IMR-90 (cell line): ENCODE data around the gene GTF2H4. TPM values are rescaled to one million over a fixed set of nuclear protein-coding genes. Genes with fewer than 3 reads are reported as not detected.

Experiments used
- ATAC-seq: fragments of 200-7000 bp; cut with Tn5 transposase; 2 replicates; pipeline ENCODE4 v1.9.1; 2020; ENCODE audit warnings: low read depth, mild to moderate bottlenecking, moderate library complexity
- BruUV-seq: library from RNA; stranded (reverse); fragments of 400-500 nt; replicated peaks from 2 replicates; lab custom pipeline; 2021; lab: Mats Ljungman, UMichigan
- CTCF ChIA-PET: fragments of 300-600 bp; formaldehyde crosslinking; extraction: SDS; loops from one replicate; lab custom pipeline; 2021; ENCODE audit warnings: antibody characterized with exemption; lab: Yijun Ruan, JAX
- POLR2A ChIA-PET: fragments of 300-600 bp; sonication (Branson Sonifier 250); formaldehyde crosslinking; loops from one replicate; lab custom pipeline; 2022; ENCODE audit warnings: antibody characterized with exemption; ENCODE audit not compliant: unreplicated experiment; lab: Charles Lee
- DNase-seq: peaks from one replicate; pipeline ENCODE4 v3.0.0; 2013
- H2AFZ ChIP-seq: replicated peaks from 2 replicates; pipeline ENCODE3; 2013; ENCODE audit warnings: low read length, mild to moderate bottlenecking; ENCODE audit not compliant: poor library complexity
- H2AK5ac ChIP-seq: 2 replicates; pipeline ENCODE4 v1.6.1; 2013; ENCODE audit warnings: low read depth, low read length, inconsistent platforms
- H2AK9ac ChIP-seq: replicated peaks from 2 replicates; pipeline ENCODE3; 2013; ENCODE audit warnings: mild to moderate bottlenecking, low read depth, low read length, moderate library complexity; ENCODE audit not compliant: poor library complexity
- H2BK120ac ChIP-seq: 2 replicates; pipeline ENCODE4 v1.6.1; 2013; ENCODE audit warnings: low read depth, low read length, inconsistent platforms
- H2BK15ac ChIP-seq: 3 replicates; pipeline ENCODE4 v1.6.1; 2013; ENCODE audit warnings: low read depth, low read length, inconsistent platforms
- H2BK20ac ChIP-seq: 2 replicates; pipeline ENCODE4 v1.6.1; 2013; ENCODE audit warnings: low read depth, mild to moderate bottlenecking, inconsistent platforms, low read length, moderate library complexity
- H2BK5ac ChIP-seq: 2 replicates; pipeline ENCODE4 v1.6.1; 2013; ENCODE audit warnings: mild to moderate bottlenecking, low read depth, low read length, inconsistent platforms; ENCODE audit not compliant: poor library complexity, severe bottlenecking
- H3K14ac ChIP-seq: replicated peaks from 2 replicates; pipeline ENCODE4 v1.6.1; 2013; ENCODE audit warnings: low read depth, low read length, inconsistent platforms
- H3K18ac ChIP-seq: 2 replicates; pipeline ENCODE4 v1.6.1; 2013; ENCODE audit warnings: low read depth, low read length, control low read depth
- H3K23ac ChIP-seq: 2 replicates; pipeline ENCODE4 v1.6.1; 2013; ENCODE audit warnings: low read depth, low read length, inconsistent platforms
- H3K27ac ChIP-seq: 2 replicates; pipeline ENCODE4 v1.5.1; 2013; ENCODE audit warnings: mild to moderate bottlenecking, control low read depth, low read length; ENCODE audit not compliant: insufficient read depth
- H3K27me3 ChIP-seq: 2 replicates; pipeline ENCODE4 v1.6.1; 2013; ENCODE audit warnings: low read length; ENCODE audit not compliant: control insufficient read depth, insufficient read depth
- H3K36me3 ChIP-seq: 2 replicates; pipeline ENCODE4 v1.6.1; 2013; ENCODE audit warnings: low read length, mixed read lengths; ENCODE audit not compliant: control insufficient read depth, insufficient read depth
- H3K4ac ChIP-seq: 2 replicates; pipeline ENCODE4 v1.6.1; 2013; ENCODE audit warnings: low read depth, low read length, inconsistent platforms
- H3K4me1 ChIP-seq: 2 replicates; pipeline ENCODE4 v1.6.1; 2013; ENCODE audit warnings: low read length, mixed read lengths; ENCODE audit not compliant: control insufficient read depth, insufficient read depth
- H3K4me2 ChIP-seq: 2 replicates; pipeline ENCODE4 v1.6.1; 2013; ENCODE audit warnings: low read depth, mild to moderate bottlenecking, control low read depth, low read length, moderate library complexity
- H3K4me3 ChIP-seq: 2 replicates; pipeline ENCODE4 v1.5.1; 2013; ENCODE audit warnings: low read depth, mild to moderate bottlenecking, control low read depth, low read length, moderate library complexity; ENCODE audit not compliant: insufficient read depth
- H3K56ac ChIP-seq: 2 replicates; pipeline ENCODE4 v1.6.1; 2013; ENCODE audit warnings: low read length, inconsistent platforms; ENCODE audit not compliant: insufficient read depth; ENCODE audit errors: extremely low read depth
- H3K79me1 ChIP-seq, 2 experiments: 2 replicates each; pipeline ENCODE4 v1.6.1; 2013; ENCODE audit warnings: low read length in 2 of 2, inconsistent platforms in 1 of 2, low read depth in 1 of 2
- H3K9ac ChIP-seq: 2 replicates; pipeline ENCODE4 v1.6.1; 2013; ENCODE audit warnings: low read depth, low read length, control low read depth
- H3K9me1 ChIP-seq: 2 replicates; pipeline ENCODE4 v1.6.1; 2013; ENCODE audit warnings: low read length, inconsistent platforms; ENCODE audit not compliant: insufficient read depth
- H3K9me3 ChIP-seq: 2 replicates; pipeline ENCODE4 v1.6.1; 2013; ENCODE audit warnings: low read length; ENCODE audit not compliant: control insufficient read depth, insufficient read depth
- H4K20me1 ChIP-seq: 2 replicates; pipeline ENCODE4 v1.6.1; 2013; ENCODE audit warnings: low read length, inconsistent platforms; ENCODE audit not compliant: insufficient read depth
- H4K5ac ChIP-seq: 2 replicates; pipeline ENCODE4 v1.6.1; 2013; ENCODE audit warnings: mild to moderate bottlenecking, low read depth, low read length, control low read depth
- H4K8ac ChIP-seq, 2 experiments: 2 replicates each; pipeline ENCODE4 v1.6.1; 2013; ENCODE audit warnings: low read depth in 2 of 2, low read length in 2 of 2, control low read depth in 1 of 2, inconsistent platforms in 1 of 2
- H4K91ac ChIP-seq: 2 replicates; pipeline ENCODE4 v1.6.1; 2013; ENCODE audit warnings: low read depth, low read length, inconsistent platforms; ENCODE audit not compliant: insufficient read depth
- BHLHE40 ChIP-seq: fragments of 150-350 bp; IDR thresholded peaks from 2 replicates; pipeline ENCODE4 v1.6.1; 2016; ENCODE audit warnings: mild to moderate bottlenecking, low read depth, low read length
- CEBPB ChIP-seq: IDR thresholded peaks from 2 replicates; pipeline ENCODE4 v1.6.1; 2012; ENCODE audit warnings: low read depth, low read length, improper control_type of control experiment
- CHD1 ChIP-seq: IDR thresholded peaks from 2 replicates; pipeline ENCODE4 v1.6.1; 2012; ENCODE audit warnings: low read depth, low read length, improper control_type of control experiment
- CTCF ChIP-seq: conservative IDR thresholded peaks from 2 replicates; pipeline ENCODE4 v1.5.1; 2012; ENCODE audit warnings: mild to moderate bottlenecking, low read depth, low read length, improper control_type of control experiment
- ELK1 ChIP-seq: fragments of 150-350 bp; IDR thresholded peaks from 2 replicates; pipeline ENCODE4 v1.6.1; 2016; ENCODE audit warnings: low read depth, mild to moderate bottlenecking, low read length, moderate library complexity, borderline replicate concordance
- FOS ChIP-seq: fragments of 150-350 bp; IDR thresholded peaks from 2 replicates; pipeline ENCODE4 v1.6.1; 2016; ENCODE audit warnings: low read depth, low read length
- MAFK ChIP-seq: IDR thresholded peaks from 2 replicates; pipeline ENCODE4 v1.6.1; 2012; ENCODE audit warnings: low read depth, low read length, improper control_type of control experiment
- MAZ ChIP-seq: IDR thresholded peaks from 2 replicates; pipeline ENCODE4 v1.6.1; 2012; ENCODE audit warnings: low read depth, mild to moderate bottlenecking, low read length, improper control_type of control experiment, moderate library complexity, borderline replicate concordance
- MXI1 ChIP-seq: IDR thresholded peaks from 2 replicates; pipeline ENCODE4 v1.6.1; 2012; ENCODE audit warnings: low read depth, mild to moderate bottlenecking, low read length, moderate library complexity, borderline replicate concordance
- NFE2L2 ChIP-seq: fragments of 150-350 bp; IDR thresholded peaks from 2 replicates; pipeline ENCODE4 v1.6.1; 2016; ENCODE audit warnings: low read depth, mild to moderate bottlenecking, low read length
- POLR2A ChIP-seq: IDR thresholded peaks from 2 replicates; pipeline ENCODE4 v1.6.1; 2012; ENCODE audit warnings: mild to moderate bottlenecking, low read depth, low read length
- RAD21 ChIP-seq: IDR thresholded peaks from 2 replicates; pipeline ENCODE4 v1.6.1; 2012; ENCODE audit warnings: low read length, improper control_type of control experiment
- RCOR1 ChIP-seq: IDR thresholded peaks from 2 replicates; pipeline ENCODE4 v1.6.1; 2012; ENCODE audit warnings: mild to moderate bottlenecking, low read length, improper control_type of control experiment; ENCODE audit not compliant: insufficient replicate concordance
- RFX5 ChIP-seq: IDR thresholded peaks from 2 replicates; pipeline ENCODE4 v1.8.0; 2012; ENCODE audit warnings: low read depth, mild to moderate bottlenecking, low read length, moderate library complexity
- SMC3 ChIP-seq: fragments of 150-350 bp; IDR thresholded peaks from 2 replicates; pipeline ENCODE4 v1.6.1; 2016; ENCODE audit warnings: low read depth, mild to moderate bottlenecking, antibody characterized with exemption, low read length, moderate library complexity
- USF2 ChIP-seq: fragments of 150-350 bp; IDR thresholded peaks from 2 replicates; pipeline ENCODE4 v1.6.1; 2017; ENCODE audit warnings: mild to moderate bottlenecking, antibody characterized with exemption, low read length, low read depth
- WGBS, 2 experiments: methylation state at CpG; one replicate each; pipeline versions ENCODE4 v1.1.5 to v1.1.7; 2013; ENCODE audit warnings: missing lambda C conversion rate in 2 of 2; ENCODE audit not compliant: insufficient read length in 1 of 2; ENCODE audit errors: extremely low coverage in 2 of 2; 5-methylcytosine and 5-hydroxymethylcytosine counted together
- dilution Hi-C: fragments of 300-500 bp; cut with HindIII; formaldehyde crosslinking; loops from one replicate; pipeline ENCODE4 v1.14.3; 2018; ENCODE audit warnings: low sequenced_read_pairs; ENCODE audit not compliant: unreplicated experiment
- in situ Hi-C: fragments of 300-500 bp; cut with MboI; formaldehyde crosslinking; loops from 3 replicates; pipeline ENCODE4 v1.14.3; 2019; ENCODE audit warnings: low sequenced_read_pairs, inconsistent platforms, mixed read lengths
- intact Hi-C: fragments of 100-400 bp; cut with micrococcal nuclease; formaldehyde crosslinking; loops from 2 replicates; pipeline ENCODE4 v1.10.0; 2022
- polyA plus RNA-seq, 3 experiments: library from polyadenylated mRNA; depleted of rRNA; stranded (reverse); fragments of >200 nt; gene quantifications; 2 replicates each; pipeline ENCODE4 v1.2.3, GENCODE V29; 2012; ENCODE audit warnings: low replicate concordance in 1 of 3
- total RNA-seq: library from RNA; depleted of rRNA; stranded (reverse); fragments of >200 nt; gene quantifications from 2 replicates; pipeline ENCODE4 v1.2.3, GENCODE V29; 2012

The GTF2H4 gene
- total and polyA plus RNA-seq, 2 of the 4 experiments (the other 2 are of a cell fraction): 13.4 to 30.8 TPM

DNA sequence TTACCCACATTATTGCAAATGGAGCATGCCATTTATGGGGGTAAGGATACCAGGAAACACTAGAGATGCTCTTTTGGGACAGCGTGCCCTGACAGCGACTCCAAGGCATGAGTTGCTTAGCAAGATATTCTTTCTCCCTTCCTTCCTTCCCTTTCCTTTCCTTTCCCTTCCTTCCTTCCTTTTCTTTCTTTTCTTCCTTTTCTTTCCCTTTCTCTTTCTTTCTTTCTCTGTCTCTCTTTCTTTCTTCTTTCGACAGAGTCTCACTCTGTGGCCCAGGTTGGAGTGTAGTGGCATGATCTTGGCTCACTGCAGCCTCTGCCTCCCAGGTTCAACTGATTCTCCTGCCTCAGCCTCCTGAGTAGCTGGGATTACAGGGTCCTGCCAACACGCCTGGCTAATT lies 36.0 kb downstream of the GTF2H4 start:
- Histone ChIP-seq H3K14ac (no peak overlapping the region), H2BK20ac (no peak overlapping the region), H2AFZ (no peak overlapping the region), H3K56ac (no peak overlapping the region), H2BK15ac (no peak overlapping the region), H2AK5ac (no peak overlapping the region), H4K8ac (no peak overlapping the region), H4K20me1 (no peaks in the 10 kb centered on the region), H3K4ac (no peak overlapping the region), H3K18ac (no peak overlapping the region), H2BK120ac (no peak overlapping the region), H4K91ac (no peak overlapping the region), H3K4me1 (peaks cover 1% of the 10 kb centered on the region; the same call in 1 of the 2 replicates), H3K36me3 (no peaks in the 10 kb centered on the region), H4K5ac (no peak overlapping the region), H3K27me3 (peaks cover 50% of the 10 kb centered on the region), H2AK9ac (no peak overlapping the region), H3K9me3 (no peaks in the 10 kb centered on the region), H3K9me1 (peaks cover 10% of the 10 kb centered on the region), H2BK5ac (no peak overlapping the region), H3K27ac (no peak overlapping the region), H3K4me2 (no peak overlapping the region), H3K79me1 (no peaks in the 10 kb centered on the region), H3K9ac (no peak overlapping the region), H3K4me3 (no peak overlapping the region), H3K23ac (no peak overlapping the region)
- dilution Hi-C loops (no loop called here), intact Hi-C loops (no loop called here), in situ Hi-C loops (no loop called here)
- CTCF ChIA-PET: interaction anchor here (0.6 kb wide), 1 partner anchor 136 kb away, joined by 3 read pairs; no protein-coding TSS in a partner anchor
- POLR2A ChIA-PET: interaction anchor here (0.6 kb wide), 1 partner anchor 125 kb away, joined by 3 read pairs; no protein-coding TSS in a partner anchor
- WGBS, 2 experiments: no CpG with 5 or more reads among the region's 4 CpGs
- no peak for TF ChIP-seq SMC3
- no peak for TF ChIP-seq NFE2L2
- TF ChIP-seq POLR2A: no peak
- TF ChIP-seq ELK1: no peak
- no peak for TF ChIP-seq RCOR1
- no peak for TF ChIP-seq FOS
- TF ChIP-seq MXI1: no peak
- TF ChIP-seq BHLHE40: no peak
- no peak for TF ChIP-seq RFX5
- no peak for TF ChIP-seq RAD21
- TF ChIP-seq CTCF: no peak
- TF ChIP-seq CHD1: no peak
- TF ChIP-seq MAZ: no peak
- TF ChIP-seq USF2: no peak
- no peak for TF ChIP-seq CEBPB
- no peak for TF ChIP-seq MAFK
- ATAC-seq: no peak
- DNase-seq: no peak
- no TSS peak for BruUV-seq
